Activated naive CD4-positive, alpha-beta T cell treated with anti-CD3 and anti-CD28 coated beads, Interleukin-2, amount 50 U/mL, for 16 hours (primary cell): ENCODE results near the gene JADE3.
A peak's percentile ranks its signal among the peaks of the same experiment; 100 is the strongest.
"Not testable (repeated sequence)": the region's sequence is repeated elsewhere in the genome, so short reads cannot be mapped to it uniquely, and the experiment has no call there.

ENCODE experiments used
- DNase-seq: peaks from one replicate; pipeline ENCODE4 v3.0.0-alpha.2; 2020

Gene JADE3

GRCh38 chrX:46938589-46938988 lies 26.4 kb downstream of the JADE3 start:
- DNase-seq = no peak

GRCh38 chrX:46941341-46941740 lies 29.1 kb downstream of the JADE3 start:
- no peak for DNase-seq

- no peak for DNase-seq
Observed at GRCh38 chrX:46953137-46953527, 40.9 kb downstream of the JADE3 start.

GRCh38 chrX:46953597-46953996 lies 41.4 kb downstream of the JADE3 start:
- no peak for DNase-seq

DNA sequence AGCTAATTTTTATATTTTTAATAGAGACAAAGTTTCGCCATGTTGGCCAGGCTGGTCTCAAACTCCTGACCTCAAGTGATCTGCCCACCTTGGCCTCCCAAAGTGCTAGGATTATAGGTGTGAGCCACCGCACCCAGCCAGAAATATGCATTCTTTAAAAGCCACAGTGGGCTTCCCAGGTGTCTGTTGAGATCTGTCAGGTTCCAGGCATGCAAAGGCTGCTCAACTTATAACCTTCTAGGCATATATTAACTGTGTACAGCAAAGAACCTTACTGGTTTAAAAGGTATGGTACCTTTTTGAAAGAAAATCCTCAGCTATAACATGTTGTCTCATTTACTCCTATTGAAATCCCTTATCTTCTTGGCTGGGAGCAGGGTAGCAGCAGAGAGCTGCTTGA lies 42.5 kb downstream of the JADE3 start:
- DNase-seq = no peak

DNA sequence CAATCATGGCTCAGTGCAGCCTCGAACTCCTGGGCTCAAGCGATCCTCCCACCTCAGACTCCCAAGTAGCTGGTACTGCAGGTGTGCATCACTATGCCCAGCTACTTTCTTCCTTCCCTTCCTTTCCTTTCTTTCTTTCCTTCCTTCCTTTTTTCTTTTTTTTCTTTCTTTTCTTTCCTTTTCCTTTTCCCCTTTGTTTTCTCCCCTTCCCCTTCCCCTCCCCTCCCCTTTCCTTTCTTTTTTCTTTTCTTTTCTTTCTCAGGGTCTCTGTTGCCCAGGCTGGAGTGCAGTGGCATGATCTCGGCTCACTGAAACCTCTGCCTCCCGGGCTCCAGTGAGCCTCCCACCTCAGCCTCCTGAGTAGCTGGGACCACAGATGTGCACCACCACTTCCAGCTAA lies 44.4 kb downstream of the JADE3 start:
- not testable (repeated sequence) for DNase-seq

DNA sequence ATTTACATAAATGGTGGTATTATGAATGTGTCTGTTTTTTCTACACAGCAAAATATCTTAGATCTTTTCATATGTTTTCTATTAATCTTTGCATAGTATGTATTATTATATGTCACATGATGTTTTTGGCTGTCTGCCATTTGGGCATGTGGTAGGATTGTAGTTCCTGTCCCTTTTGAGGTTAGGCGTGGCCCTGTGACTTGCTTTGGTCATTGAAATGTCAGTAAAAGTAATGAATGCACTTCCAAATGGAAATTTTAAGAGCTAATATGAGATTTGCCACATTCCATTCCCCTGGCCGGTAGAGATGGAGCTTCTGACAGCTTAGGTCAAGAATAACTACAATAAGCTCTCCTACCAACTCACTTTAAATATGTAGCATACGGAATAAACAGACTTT lies 45.1 kb downstream of the JADE3 start:
- no peak for DNase-seq

- DNase-seq = no peak
Observed at GRCh38 chrX:46959101-46959500, 46.9 kb downstream of the JADE3 start.

DNA sequence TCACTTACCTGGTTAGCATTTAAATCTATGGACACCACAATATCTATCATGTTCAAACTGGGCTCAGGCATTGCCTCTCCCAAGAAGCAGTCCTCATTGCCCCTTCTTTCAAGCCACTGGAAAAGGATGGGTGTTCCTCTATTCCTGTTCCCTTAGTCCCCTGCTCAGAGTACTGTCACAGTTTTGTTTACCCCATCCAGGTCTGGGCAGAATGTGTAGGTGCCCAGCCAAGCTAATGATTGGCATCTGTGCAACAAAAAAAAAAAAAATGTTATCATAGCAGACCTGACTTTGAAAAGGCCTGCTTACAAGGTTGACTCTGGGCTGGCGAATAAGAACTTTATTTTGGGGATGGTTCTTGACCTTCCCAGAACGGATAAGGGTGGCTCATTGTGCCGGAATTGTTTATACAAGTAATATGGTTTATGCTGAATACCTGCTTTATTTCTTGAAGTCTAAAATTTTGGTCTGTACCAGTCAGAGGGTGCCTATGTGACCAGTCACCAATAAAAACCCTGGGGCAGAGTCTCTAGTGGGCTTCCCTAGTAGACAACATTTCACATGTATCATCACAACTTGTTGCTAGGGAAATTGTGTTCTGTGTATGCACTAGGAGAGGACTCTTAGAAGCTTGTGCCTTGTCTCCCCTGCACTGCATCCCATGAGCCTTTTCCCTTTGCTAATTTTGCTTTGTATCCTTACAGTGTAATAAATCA lies 47.9 kb downstream of the JADE3 start:
- DNase-seq = no peak

GRCh38 chrX:46961097-46961496 lies 48.9 kb downstream of the JADE3 start:
- DNase-seq = no peak

DNA sequence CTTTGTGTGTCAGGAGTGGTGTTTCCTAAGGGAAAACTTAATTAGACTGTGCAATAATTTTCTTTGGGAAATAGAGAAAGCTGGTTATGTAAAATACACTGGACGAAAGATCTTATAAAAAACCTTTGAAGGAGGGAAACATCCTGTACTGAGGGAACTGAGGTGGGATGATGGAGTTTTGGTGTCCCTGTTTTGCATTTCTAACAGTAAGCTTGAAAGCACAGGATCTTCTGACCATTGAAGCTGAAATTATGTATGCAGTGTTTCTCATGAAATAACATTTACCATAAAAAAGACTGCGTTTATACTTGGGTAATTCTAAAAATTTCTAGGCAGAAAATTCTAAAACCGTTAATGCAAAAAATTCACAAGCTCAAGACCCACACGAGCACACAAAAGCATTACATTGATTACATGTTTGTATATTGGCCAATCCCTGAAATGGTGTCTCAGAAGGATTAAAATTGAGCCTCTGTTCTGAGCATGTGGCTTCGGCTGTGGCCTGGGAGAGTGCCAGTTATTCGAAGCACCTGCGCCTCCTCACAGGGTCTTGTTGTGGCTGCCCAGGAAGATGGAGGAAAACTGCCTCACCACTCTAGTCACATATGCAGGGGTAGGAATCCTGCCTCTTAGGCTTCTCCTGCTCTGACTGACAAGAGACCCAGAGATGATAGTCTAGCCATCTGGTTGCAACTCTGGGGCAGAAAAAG lies 49.5 kb downstream of the JADE3 start:
- DNase-seq = no peak

DNA sequence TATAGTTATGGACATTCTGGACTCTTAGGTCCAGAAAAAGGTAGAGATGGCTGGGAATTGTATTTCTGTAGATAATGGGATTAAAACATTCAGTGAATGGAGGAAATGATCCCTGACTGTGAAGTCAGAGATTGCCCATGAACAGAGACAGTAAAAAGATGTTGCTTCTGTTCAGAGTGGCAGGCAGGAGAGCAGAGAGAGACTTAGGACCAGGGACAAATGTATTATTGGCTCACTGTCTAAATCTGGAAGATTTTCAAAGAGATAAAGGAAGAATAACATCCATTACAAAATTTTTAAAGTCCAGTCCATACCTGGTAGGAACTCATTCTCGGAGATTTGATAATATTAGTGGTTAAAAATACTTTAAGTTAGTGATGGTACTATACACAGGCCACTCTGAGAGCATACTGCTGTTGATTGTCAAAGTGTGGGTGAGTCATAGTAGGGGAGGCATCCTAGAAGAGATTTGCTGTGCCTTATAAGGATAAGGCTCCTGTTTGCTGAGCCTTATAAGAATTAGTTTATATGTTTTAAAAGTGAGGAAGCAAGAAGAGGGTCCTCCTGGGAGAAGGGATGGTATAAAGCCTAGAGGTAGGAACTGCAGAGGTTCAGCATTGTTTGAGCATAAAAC lies 53.0 kb downstream of the JADE3 start:
- DNase-seq = no peak

GRCh38 chrX:46967547-46967946 lies 55.3 kb downstream of the JADE3 start:
- no peak for DNase-seq

GRCh38 chrX:46977046-46977445 lies 64.8 kb downstream of the JADE3 start:
- not testable (repeated sequence) for DNase-seq

GRCh38 chrX:46978341-46979291 lies 66.4 kb downstream of the JADE3 start:
- peak; percentile 68 for DNase-seq

GRCh38 chrX:46984705-46985104 lies 72.5 kb downstream of the JADE3 start:
- no peak for DNase-seq

DNA sequence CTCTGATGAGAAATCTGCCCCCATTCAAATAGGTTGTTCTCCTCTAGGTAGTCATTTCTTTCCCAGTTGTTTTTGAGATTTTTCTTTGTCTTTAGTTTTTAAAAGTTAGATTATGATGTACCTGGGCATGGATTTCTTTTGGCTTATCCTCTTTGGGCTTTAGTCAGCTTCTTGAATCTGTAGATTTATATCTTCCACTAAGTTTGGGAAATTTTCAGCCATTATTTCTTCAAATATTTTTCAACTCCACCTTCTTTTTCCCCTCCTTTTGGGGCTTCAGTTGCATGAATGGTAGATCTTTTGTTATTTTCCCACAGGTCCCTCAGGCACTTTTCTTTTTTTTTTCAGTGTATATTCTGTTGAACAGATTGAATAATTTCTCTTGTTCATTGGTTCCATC lies 77.3 kb downstream of the JADE3 start:
- DNase-seq = no peak

GRCh38 chrX:46991664-46992063 lies 79.4 kb downstream of the JADE3 start:
- DNase-seq = no peak

GRCh38 chrX:46992070-46992469 lies 79.8 kb downstream of the JADE3 start:
- no peak for DNase-seq

- no peak for DNase-seq
Observed at GRCh38 chrX:46994096-46994495, 81.9 kb downstream of the JADE3 start.

GRCh38 chrX:47012131-47012530 lies 99.9 kb downstream of the JADE3 start:
- DNase-seq = no peak

- no peak for DNase-seq
Observed at GRCh38 chrX:47026198-47026597, 114.0 kb downstream of the JADE3 start.

GRCh38 chrX:47030339-47030738 lies 118.1 kb downstream of the JADE3 start:
- DNase-seq = no peak
